ENCODE measurements around the gene GRIA1. TPM values are rescaled to one million over a fixed set of nuclear protein-coding genes. Genes with fewer than 3 reads are reported as not detected.

GRIA1 gene
- total and polyA plus RNA-seq, 2 of the 13 experiments (the other 11 are each of a cell fraction or from before 2014, with no cell fraction given) = not detected

DNA sequence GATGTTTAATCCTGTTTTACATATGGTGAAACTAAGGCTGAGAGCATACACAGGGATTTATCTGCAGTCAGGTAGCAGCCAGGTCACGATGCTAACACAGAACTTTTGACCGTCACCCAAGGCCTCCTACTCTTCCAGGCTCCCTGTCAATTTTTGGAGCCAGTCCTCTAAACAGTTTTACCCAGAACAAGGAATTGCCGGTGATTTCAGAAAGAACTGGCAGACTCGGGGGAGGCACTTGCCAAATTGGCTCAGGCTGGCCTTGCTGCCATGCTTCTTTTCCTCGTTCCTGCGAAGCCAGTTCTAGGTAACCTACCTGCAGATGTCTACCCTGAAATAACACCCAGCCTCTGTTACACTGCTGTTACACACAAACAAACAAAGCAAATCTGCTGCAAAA, 21.2 kb downstream of the GRIA1 start:
- no peaks in the 10 kb centered on the region for H3K4me1 ChIP-seq (ENCODE audit: insufficient read depth, low read length)
- no peak overlapping the region for H3K4me2 ChIP-seq (ENCODE audit: low read depth, low read length)
- H2AFZ ChIP-seq (ENCODE audit: low read length) = no peak overlapping the region
- CTCF ChIA-PET (ENCODE audit: low intra/inter-chr PET ratio, low total read pairs) = no interaction called here
- in situ Hi-C loops (cut with HindIII; ENCODE audit: extremely low pct_ligation_motif_present, low pct_unique_long_range_greater_than_20kb) (no loop called here), intact Hi-C loops (cut with micrococcal nuclease; ENCODE audit: unreplicated experiment) (no loop called here)
- FAIRE-seq (no peak), DNase-seq (ENCODE audit: low spot score) (no peak), ATAC-seq (no peak)
- WGBS (ENCODE audit: low lambda C conversion rate) = 15% methylated on average over 6 of the region's 6 CpGs
- POLR2A ChIA-PET = no interaction called here
- no peaks in the 10 kb centered on the region for H3K27me3 ChIP-seq (ENCODE audit: control insufficient read depth in 1 of 2, insufficient read depth in 2 of 2, low read length in 2 of 2)
- H4K20me1 ChIP-seq (ENCODE audit: insufficient read depth, low read length) = no peaks in the 10 kb centered on the region
- no peaks in the 10 kb centered on the region for H3K79me2 ChIP-seq (ENCODE audit: insufficient read depth, low read length)
- H3K9me3 ChIP-seq (ENCODE audit: low read length) = peaks cover 8% of the 10 kb centered on the region; the same call in 1 of the 2 replicates
- no peak overlapping the region for H3K9ac ChIP-seq (ENCODE audit: insufficient read depth, low read depth, low read length)
- BruUV-seq (replicated peaks) = no TSS peak
- H3K36me3 ChIP-seq (replicated peaks in 1 of 2; ENCODE audit: control insufficient read depth in 1 of 2, insufficient read depth in 2 of 2, low read length in 2 of 2) = no peaks in the 10 kb centered on the region
- H3K4me3 ChIP-seq (replicated peaks in 1 of 3; ENCODE audit: insufficient read depth in 1 of 3, low read depth in 2 of 3, low read length in 3 of 3) = no peak overlapping the region
- no peak overlapping the region for H3K27ac ChIP-seq (ENCODE audit: extremely low read length, insufficient read depth, low read length)
- TF ChIP-seq HHEX (CRISPR knock-in tag; IDR thresholded peaks at IDR 0.05) (no peak), ZNF841 (CRISPR knock-in tag; IDR thresholded peaks at IDR 0.05; ENCODE audit: borderline replicate concordance) (no peak), ZNF652 (CRISPR knock-in tag; IDR thresholded peaks at IDR 0.05; ENCODE audit: borderline replicate concordance, low read depth) (no peak), XBP1 (CRISPR knock-in tag; IDR thresholded peaks at IDR 0.05) (no peak)
- TF ChIP-seq, protein P1, sequence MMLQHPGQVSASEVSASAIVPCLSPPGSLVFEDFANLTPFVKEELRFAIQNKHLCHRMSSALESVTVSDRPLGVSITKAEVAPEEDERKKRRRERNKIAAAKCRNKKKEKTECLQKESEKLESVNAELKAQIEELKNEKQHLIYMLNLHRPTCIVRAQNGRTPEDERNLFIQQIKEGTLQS (CRISPR knock-in tag; IDR thresholded peaks at IDR 0.05) = no peak
- TF ChIP-seq, protein P2, sequence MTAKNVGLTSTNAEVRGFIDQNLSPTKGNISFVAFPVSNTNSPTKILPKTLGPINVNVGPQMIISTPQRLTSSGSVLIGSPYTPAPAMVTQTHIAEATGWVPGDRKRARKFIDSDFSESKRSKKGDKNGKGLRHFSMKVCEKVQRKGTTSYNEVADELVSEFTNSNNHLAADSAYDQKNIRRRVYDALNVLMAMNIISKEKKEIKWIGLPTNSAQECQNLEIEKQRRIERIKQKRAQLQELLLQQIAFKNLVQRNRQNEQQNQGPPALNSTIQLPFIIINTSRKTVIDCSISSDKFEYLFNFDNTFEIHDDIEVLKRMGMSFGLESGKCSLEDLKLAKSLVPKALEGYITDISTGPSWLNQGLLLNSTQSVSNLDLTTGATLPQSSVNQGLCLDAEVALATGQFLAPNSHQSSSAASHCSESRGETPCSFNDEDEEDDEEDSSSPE (CRISPR knock-in tag; IDR thresholded peaks at IDR 0.05) = no peak

DNA sequence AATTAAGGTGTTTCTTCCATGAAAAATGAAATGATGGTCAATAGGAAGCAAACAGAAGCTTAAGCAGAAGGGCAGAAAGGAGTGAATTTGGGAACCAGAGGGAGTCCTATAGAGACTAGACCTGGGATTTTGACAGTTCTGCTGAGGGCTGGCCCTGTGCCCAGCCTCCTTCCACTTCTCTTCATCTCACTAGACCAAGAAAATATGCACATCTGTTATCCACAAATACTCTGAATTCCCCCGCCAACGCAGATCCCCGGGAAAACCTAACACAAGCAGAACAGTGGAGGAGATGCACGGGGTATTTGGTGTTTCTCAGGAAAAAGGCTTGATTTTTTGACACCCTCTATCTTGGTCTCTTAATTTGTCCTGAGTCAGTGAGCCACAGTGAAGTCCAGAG, 22.7 kb downstream of the GRIA1 start:
- DNase-seq (ENCODE audit: low spot score) (no peak), ATAC-seq (no peak), FAIRE-seq (no peak)
- Histone ChIP-seq H3K4me2 (ENCODE audit: low read depth, low read length) (no peak overlapping the region), H3K36me3 (replicated peaks in 1 of 2; ENCODE audit: control insufficient read depth in 1 of 2, insufficient read depth in 2 of 2, low read length in 2 of 2) (no peaks in the 10 kb centered on the region), H3K9ac (ENCODE audit: insufficient read depth, low read depth, low read length) (no peak overlapping the region), H3K9me3 (ENCODE audit: low read length) (peaks cover 8% of the 10 kb centered on the region; the same call in 1 of the 2 replicates), H3K79me2 (ENCODE audit: insufficient read depth, low read length) (no peaks in the 10 kb centered on the region), H3K4me1 (ENCODE audit: insufficient read depth, low read length) (no peaks in the 10 kb centered on the region), H3K27me3 (ENCODE audit: control insufficient read depth in 1 of 2, insufficient read depth in 2 of 2, low read length in 2 of 2) (no peaks in the 10 kb centered on the region), H3K27ac (ENCODE audit: extremely low read length, insufficient read depth, low read length) (no peak overlapping the region), H4K20me1 (ENCODE audit: insufficient read depth, low read length) (no peaks in the 10 kb centered on the region), H3K4me3 (replicated peaks in 1 of 3; ENCODE audit: insufficient read depth in 1 of 3, low read depth in 2 of 3, low read length in 3 of 3) (no peak overlapping the region), H2AFZ (ENCODE audit: low read length) (no peak overlapping the region)
- in situ Hi-C loops (cut with HindIII; ENCODE audit: extremely low pct_ligation_motif_present, low pct_unique_long_range_greater_than_20kb) = no loop called here
- BruUV-seq (replicated peaks) = no TSS peak
- CTCF ChIA-PET (ENCODE audit: low intra/inter-chr PET ratio, low total read pairs) = no interaction called here
- WGBS (ENCODE audit: low lambda C conversion rate) = 42% methylated on average over 4 of the region's 4 CpGs
- POLR2A ChIA-PET = no interaction called here
- intact Hi-C loops (cut with micrococcal nuclease; ENCODE audit: unreplicated experiment) = no loop called here
- TF ChIP-seq RAD21 (CRISPR knock-in tag; IDR thresholded peaks at IDR 0.05) (no peak), HDAC2 (CRISPR knock-in tag; IDR thresholded peaks at IDR 0.05) (no peak), GABPB1 (CRISPR knock-in tag; IDR thresholded peaks at IDR 0.05) (no peak), SATB2 (CRISPR knock-in tag; IDR thresholded peaks at IDR 0.05) (no peak), ZNF432 (CRISPR knock-in tag; IDR thresholded peaks at IDR 0.05; ENCODE audit: borderline replicate concordance) (no peak), ZNF547 (CRISPR knock-in tag; IDR thresholded peaks at IDR 0.05) (no peak), RBAK (CRISPR knock-in tag; IDR thresholded peaks at IDR 0.05) (no peak)
- TF ChIP-seq, protein P3, sequence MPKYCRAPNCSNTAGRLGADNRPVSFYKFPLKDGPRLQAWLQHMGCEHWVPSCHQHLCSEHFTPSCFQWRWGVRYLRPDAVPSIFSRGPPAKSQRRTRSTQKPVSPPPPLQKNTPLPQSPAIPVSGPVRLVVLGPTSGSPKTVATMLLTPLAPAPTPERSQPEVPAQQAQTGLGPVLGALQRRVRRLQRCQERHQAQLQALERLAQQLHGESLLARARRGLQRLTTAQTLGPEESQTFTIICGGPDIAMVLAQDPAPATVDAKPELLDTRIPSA (CRISPR knock-in tag; IDR thresholded peaks at IDR 0.05; ENCODE audit: borderline replicate concordance) = no peak
- TF ChIP-seq, protein P4, sequence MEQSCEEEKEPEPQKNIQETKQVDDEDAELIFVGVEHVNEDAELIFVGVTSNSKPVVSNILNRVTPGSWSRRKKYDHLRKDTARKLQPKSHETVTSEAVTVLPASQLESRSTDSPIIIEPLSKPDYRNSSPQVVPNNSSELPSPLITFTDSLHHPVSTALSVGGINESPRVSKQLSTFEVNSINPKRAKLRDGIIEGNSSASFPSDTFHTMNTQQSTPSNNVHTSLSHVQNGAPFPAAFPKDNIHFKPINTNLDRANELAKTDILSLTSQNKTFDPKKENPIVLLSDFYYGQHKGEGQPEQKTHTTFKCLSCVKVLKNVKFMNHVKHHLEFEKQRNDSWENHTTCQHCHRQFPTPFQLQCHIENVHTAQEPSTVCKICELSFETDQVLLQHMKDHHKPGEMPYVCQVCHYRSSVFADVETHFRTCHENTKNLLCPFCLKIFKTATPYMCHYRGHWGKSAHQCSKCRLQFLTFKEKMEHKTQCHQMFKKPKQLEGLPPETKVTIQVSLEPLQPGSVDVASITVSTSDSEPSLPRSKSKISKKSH (CRISPR knock-in tag; IDR thresholded peaks at IDR 0.05; ENCODE audit: borderline replicate concordance) = no peak
- TF ChIP-seq, protein P5, sequence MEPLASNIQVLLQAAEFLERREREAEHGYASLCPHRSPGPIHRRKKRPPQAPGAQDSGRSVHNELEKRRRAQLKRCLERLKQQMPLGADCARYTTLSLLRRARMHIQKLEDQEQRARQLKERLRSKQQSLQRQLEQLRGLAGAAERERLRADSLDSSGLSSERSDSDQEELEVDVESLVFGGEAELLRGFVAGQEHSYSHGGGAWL (CRISPR knock-in tag; IDR thresholded peaks at IDR 0.05) = no peak
